DMS153 treated with DMSO at 0.1 percent for 48 hours (cell line): ENCODE results near the gene UTP11.
A peak's percentile ranks its signal among the peaks of the same experiment; 100 is the strongest.

ENCODE experiments used
- DNase-seq: peaks from one replicate; lab custom pipeline; 2025; ENCODE audit not compliant: unreplicated experiment; lab: John Stamatoyannopoulos, UW

Gene UTP11

GRCh38 chr1:38045401-38046332, 33.1 kb downstream of the UTP11 start:
- no peak for DNase-seq

GRCh38 chr1:38046333-38046883, 33.9 kb downstream of the UTP11 start, which contains the start of gene POU3F1:
TSS of gene POU3F1 (minus strand) at chr1:38046793. CDS start at chr1:38046743, 50 bp downstream.
- no peak for DNase-seq

GRCh38 chr1:38046884-38047602, 34.5 kb downstream of the UTP11 start:
- DNase-seq: peak; percentile 38

- no peak for DNase-seq
Observed at GRCh38 chr1:38047603-38048141, 35.1 kb downstream of the UTP11 start.

GRCh38 chr1:38050397-38051078, 38.0 kb downstream of the UTP11 start:
- DNase-seq: no peak

GRCh38 chr1:38051079-38051543, 38.6 kb downstream of the UTP11 start:
- DNase-seq: no peak

GRCh38 chr1:38052750-38053415, 40.3 kb downstream of the UTP11 start:
- no peak for DNase-seq

GRCh38 chr1:38053416-38054091, 41.0 kb downstream of the UTP11 start:
- DNase-seq: peak; percentile 61

- DNase-seq: no peak
Observed at GRCh38 chr1:38055398-38055797, 42.9 kb downstream of the UTP11 start.

GRCh38 chr1:38055965-38056364, 43.4 kb downstream of the UTP11 start:
- no peak for DNase-seq

- DNase-seq: no peak
Observed at GRCh38 chr1:38059635-38060250, 47.2 kb downstream of the UTP11 start.

GRCh38 chr1:38060498-38060897, 48.0 kb downstream of the UTP11 start:
- no peak for DNase-seq

- no peak for DNase-seq
Observed at GRCh38 chr1:38061290-38061689, 48.8 kb downstream of the UTP11 start.

GRCh38 chr1:38061883-38062328, 49.4 kb downstream of the UTP11 start:
- no peak for DNase-seq

GRCh38 chr1:38062361-38063288, 50.1 kb downstream of the UTP11 start:
- DNase-seq: peak; percentile 96

GRCh38 chr1:38063616-38064015, 51.1 kb downstream of the UTP11 start:
- DNase-seq: no peak

- DNase-seq: no peak
Observed at GRCh38 chr1:38064197-38064903, 51.8 kb downstream of the UTP11 start.
